ENCODE data around the gene SPART. TPM values are rescaled to one million over a fixed set of nuclear protein-coding genes. Genes with fewer than 3 reads are reported as not detected.

SPART gene
- total and polyA plus RNA-seq, 2 donors (not counting 1 experiment from before 2014, with no cell fraction given) = 93.0 to 109 TPM

- no peaks in the 10 kb centered on the region for H4K20me1 ChIP-seq (ENCODE audit: control insufficient read depth, extremely low read depth, insufficient read depth, low read length)
- H3K79me2 ChIP-seq (ENCODE audit: control insufficient read depth, insufficient read depth, low read length) = no peaks in the 10 kb centered on the region
- H3K4me1 ChIP-seq (ENCODE audit: control insufficient read depth, extremely low read depth, insufficient read depth, low read length) = no peaks in the 10 kb centered on the region
- peak in 1 of 2 donors; percentile 68 for DNase-seq (ENCODE audit: low read depth in 2 of 2)
- TF ChIP-seq CTCF (conservative IDR thresholded peaks at IDR 0.05 in 1 of 2, IDR thresholded peaks at IDR 0.05 in 1 of 2; ENCODE audit: low read depth in 1 of 2, low read length in 2 of 2) (no peak), EZH2 (IDR thresholded peaks at IDR 0.05; ENCODE audit: low read length, missing control alignments) (no peak)
- no peaks in the 10 kb centered on the region for H3K27me3 ChIP-seq (ENCODE audit: control insufficient read depth, insufficient read depth, low read length)
- no peaks in the 10 kb centered on the region for H3K9me3 ChIP-seq (ENCODE audit: control insufficient read depth, insufficient read depth, low read depth, low read length)
- H3K27ac ChIP-seq (ENCODE audit: insufficient read depth, low read length) = no peak overlapping the region
- H3K36me3 ChIP-seq (ENCODE audit: control insufficient read depth, insufficient read depth, low read length) = no peaks in the 10 kb centered on the region
- no peak overlapping the region for H3K9ac ChIP-seq (ENCODE audit: insufficient read depth, low read length)
- no peak overlapping the region for H2AFZ ChIP-seq (ENCODE audit: low read length)
- H3K4me3 ChIP-seq (replicated peaks in 1 of 4; ENCODE audit: control extremely low read depth in 1 of 4, insufficient read depth in 1 of 4, low read depth in 3 of 4, low read length in 4 of 4) = no peak overlapping the region
- H3K4me2 ChIP-seq (ENCODE audit: extremely low read depth, insufficient read depth, low read length) = no peak overlapping the region
Observed at GRCh38 chr13:36382030-36382429, 35.8 kb upstream of the SPART start.

GRCh38 chr13:36377826-36378468, 31.8 kb upstream of the SPART start:
- H3K79me2 ChIP-seq (ENCODE audit: control insufficient read depth, insufficient read depth, low read length) = no peaks in the 10 kb centered on the region
- H3K27me3 ChIP-seq (ENCODE audit: control insufficient read depth, insufficient read depth, low read length) = no peaks in the 10 kb centered on the region
- TF ChIP-seq CTCF (conservative IDR thresholded peaks at IDR 0.05 in 1 of 2, IDR thresholded peaks at IDR 0.05 in 1 of 2; ENCODE audit: low read depth in 1 of 2, low read length in 2 of 2) (no peak), EZH2 (IDR thresholded peaks at IDR 0.05; ENCODE audit: low read length, missing control alignments) (no peak)
- DNase-seq (ENCODE audit: low read depth in 2 of 2) = peak; percentile 58 to 77
- no peak overlapping the region for H3K9ac ChIP-seq (ENCODE audit: insufficient read depth, low read length)
- peak overlapping the region; percentile 32 for H3K4me2 ChIP-seq (ENCODE audit: extremely low read depth, insufficient read depth, low read length)
- no peaks in the 10 kb centered on the region for H3K9me3 ChIP-seq (ENCODE audit: control insufficient read depth, insufficient read depth, low read depth, low read length)
- H3K36me3 ChIP-seq (ENCODE audit: control insufficient read depth, insufficient read depth, low read length) = no peaks in the 10 kb centered on the region
- H3K4me1 ChIP-seq (ENCODE audit: control insufficient read depth, extremely low read depth, insufficient read depth, low read length) = no peaks in the 10 kb centered on the region
- H3K4me3 ChIP-seq (replicated peaks in 1 of 4; ENCODE audit: control extremely low read depth in 1 of 4, insufficient read depth in 1 of 4, low read depth in 3 of 4, low read length in 4 of 4) = no peak overlapping the region
- H4K20me1 ChIP-seq (ENCODE audit: control insufficient read depth, extremely low read depth, insufficient read depth, low read length) = no peaks in the 10 kb centered on the region
- H2AFZ ChIP-seq (ENCODE audit: low read length) = no peak overlapping the region
- H3K27ac ChIP-seq (ENCODE audit: insufficient read depth, low read length) = no peak overlapping the region

DNA sequence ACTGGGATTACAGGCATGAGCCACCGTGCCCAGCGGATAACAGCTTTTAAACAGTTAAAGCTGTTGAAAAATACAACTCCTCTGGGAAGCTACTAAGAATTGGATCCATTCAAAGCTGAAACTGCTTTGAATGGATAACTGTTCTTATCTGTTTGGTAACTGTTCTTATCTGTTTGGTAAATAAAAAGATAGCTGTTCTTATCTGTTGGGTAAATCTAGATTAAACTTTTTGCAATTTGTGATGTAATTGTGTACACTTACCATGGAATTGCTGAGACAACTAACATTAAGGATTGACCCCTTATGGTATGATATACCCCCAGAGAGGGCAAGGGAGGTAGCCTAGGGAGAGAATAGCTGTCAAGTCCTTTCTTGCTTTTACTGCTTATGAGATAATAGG, 27.9 kb upstream of the SPART start:
- H3K9me3 ChIP-seq (ENCODE audit: control insufficient read depth, insufficient read depth, low read depth, low read length) = no peaks in the 10 kb centered on the region
- H3K4me1 ChIP-seq (ENCODE audit: control insufficient read depth, extremely low read depth, insufficient read depth, low read length) = no peaks in the 10 kb centered on the region
- TF ChIP-seq EZH2 (IDR thresholded peaks at IDR 0.05; ENCODE audit: low read length, missing control alignments) = no peak
- no peak for TF ChIP-seq CTCF (conservative IDR thresholded peaks at IDR 0.05 in 1 of 2, IDR thresholded peaks at IDR 0.05 in 1 of 2; ENCODE audit: low read depth in 1 of 2, low read length in 2 of 2)
- H3K36me3 ChIP-seq (ENCODE audit: control insufficient read depth, insufficient read depth, low read length) = no peaks in the 10 kb centered on the region
- H3K4me2 ChIP-seq (ENCODE audit: extremely low read depth, insufficient read depth, low read length) = no peak overlapping the region
- no peak overlapping the region for H3K4me3 ChIP-seq (replicated peaks in 1 of 4; ENCODE audit: control extremely low read depth in 1 of 4, insufficient read depth in 1 of 4, low read depth in 3 of 4, low read length in 4 of 4)
- H3K79me2 ChIP-seq (ENCODE audit: control insufficient read depth, insufficient read depth, low read length) = no peaks in the 10 kb centered on the region
- no peak for DNase-seq (ENCODE audit: low read depth in 2 of 2)
- no peak overlapping the region for H3K27ac ChIP-seq (ENCODE audit: insufficient read depth, low read length)
- H3K27me3 ChIP-seq (ENCODE audit: control insufficient read depth, insufficient read depth, low read length) = no peaks in the 10 kb centered on the region
- H3K9ac ChIP-seq (ENCODE audit: insufficient read depth, low read length) = no peak overlapping the region
- H4K20me1 ChIP-seq (ENCODE audit: control insufficient read depth, extremely low read depth, insufficient read depth, low read length) = no peaks in the 10 kb centered on the region
- H2AFZ ChIP-seq (ENCODE audit: low read length) = no peak overlapping the region
